OCI-LY1 (cell line): ENCODE data around the gene NAXD.

Experiments used
- H2AFZ ChIP-seq: fragments of 200-600 bp; sonication (generic), shearing (Covaris generic); 2 replicates; pipeline ENCODE4 v1.6.0; 2014; ENCODE audit warnings: antibody characterized with exemption, mild to moderate bottlenecking, low read length
- H3F3A ChIP-seq: fragments of 200-600 bp; sonication (generic), shearing (Covaris generic); 2 replicates; pipeline ENCODE4 v1.6.0; 2014; ENCODE audit warnings: mild to moderate bottlenecking, antibody characterized with exemption, low read length, moderate library complexity; ENCODE audit not compliant: insufficient read depth
- H3K27ac ChIP-seq: fragments of 200-600 bp; sonication (generic); 2 replicates; pipeline ENCODE4 v1.5.1; 2014; ENCODE audit warnings: low read length, mixed run types, mild to moderate bottlenecking, low read depth; ENCODE audit not compliant: poor library complexity, severe bottlenecking
- H3K27me3 ChIP-seq: fragments of 200-600 bp; sonication (generic); 2 replicates; pipeline ENCODE4 v1.6.0; 2014; ENCODE audit warnings: antibody characterized with exemption, mild to moderate bottlenecking, low read length, moderate library complexity; ENCODE audit not compliant: insufficient read depth
- H3K36me3 ChIP-seq: fragments of 200-600 bp; sonication (generic); 2 replicates; pipeline ENCODE4 v1.6.1; 2014; ENCODE audit warnings: mild to moderate bottlenecking, antibody characterized with exemption, low read length, moderate library complexity, mixed read lengths; ENCODE audit not compliant: insufficient read depth
- H3K4me1 ChIP-seq: fragments of 200-600 bp; sonication (generic); 2 replicates; pipeline ENCODE4 v1.5.1; 2014; ENCODE audit warnings: mild to moderate bottlenecking, low read length, moderate library complexity; ENCODE audit not compliant: insufficient read depth, severe bottlenecking
- H3K4me2 ChIP-seq: fragments of 200-600 bp; sonication (generic), shearing (Covaris generic); 2 replicates; pipeline ENCODE4 v1.6.1; 2014; ENCODE audit warnings: low read length
- H3K4me3 ChIP-seq: fragments of 200-600 bp; sonication (generic); 2 replicates; pipeline ENCODE4 v1.5.1; 2014; ENCODE audit warnings: low read length, low read depth, mild to moderate bottlenecking, mixed read lengths; ENCODE audit not compliant: poor library complexity, severe bottlenecking
- H3K79me2 ChIP-seq: fragments of 200-600 bp; shearing (Covaris generic); 2 replicates; pipeline ENCODE4 v1.6.1; 2016; ENCODE audit warnings: mixed run types, low read length, mixed read lengths; ENCODE audit not compliant: insufficient read depth
- H3K9ac ChIP-seq: fragments of 200-600 bp; sonication (generic), shearing (Covaris generic); 2 replicates; pipeline ENCODE4 v1.6.1; 2014; ENCODE audit warnings: mild to moderate bottlenecking, low read length, mixed read lengths
- H3K9me2 ChIP-seq: fragments of 200-600 bp; sonication (generic), shearing (Covaris generic); 2 replicates; pipeline ENCODE4 v1.6.1; 2014; ENCODE audit warnings: low read depth, mild to moderate bottlenecking, low read length, mixed read lengths
- H3K9me3 ChIP-seq: fragments of 200-600 bp; shearing (Covaris generic); 2 replicates; pipeline ENCODE4 v1.6.1; 2014; ENCODE audit warnings: low read length, mixed read lengths
- H4K20me1 ChIP-seq: fragments of 200-600 bp; sonication (generic), shearing (Covaris generic); 2 replicates; pipeline ENCODE4 v1.6.0; 2016; ENCODE audit warnings: mild to moderate bottlenecking, low read length; ENCODE audit not compliant: insufficient read depth
- CTCF ChIP-seq: fragments of 200-600 bp; sonication (generic), shearing (Covaris generic); IDR thresholded peaks from 2 replicates; pipeline ENCODE4 v1.5.1; 2017; ENCODE audit warnings: mild to moderate bottlenecking, antibody characterized with exemption, low read length, moderate library complexity, mixed read lengths
- EZH2 ChIP-seq: fragments of 200-600 bp; sonication (generic), shearing (Covaris generic); IDR thresholded peaks from 2 replicates; pipeline ENCODE4 v1.8.0; 2017; ENCODE audit warnings: borderline replicate concordance, mixed run types, mild to moderate bottlenecking, antibody characterized with exemption, low read length, moderate library complexity, mixed read lengths

Gene NAXD

GRCh38 chr13:110593430-110594130 lies 21.8 kb upstream of the NAXD start:
- H3K4me2 ChIP-seq = no peak overlapping the region

GRCh38 chr13:110597041-110597689 lies 18.2 kb upstream of the NAXD start:
- no peak for TF ChIP-seq EZH2
- no peak for TF ChIP-seq CTCF
- Histone ChIP-seq H3K4me3 (no peak overlapping the region), H3K79me2 (no peaks in the 10 kb centered on the region), H3K9ac (no peak overlapping the region), H3K36me3 (no peaks in the 10 kb centered on the region), H3K27ac (no peak overlapping the region), H3K9me2 (no peaks in the 10 kb centered on the region), H3K27me3 (no peaks in the 10 kb centered on the region), H3K4me1 (no peaks in the 10 kb centered on the region), H3K4me2 (no peak overlapping the region), H3F3A (no peaks in the 10 kb centered on the region), H3K9me3 (no peaks in the 10 kb centered on the region), H4K20me1 (no peaks in the 10 kb centered on the region), H2AFZ (no peak overlapping the region)

More at GRCh38 chr13:110593430-110594130, 21.8 kb upstream of the NAXD start:
- Histone ChIP-seq H3K79me2 (no peaks in the 10 kb centered on the region), H3K4me1 (no peaks in the 10 kb centered on the region), H3K36me3 (no peaks in the 10 kb centered on the region), H2AFZ (no peak overlapping the region), H3K9ac (no peak overlapping the region), H3K27ac (no peak overlapping the region), H3K4me3 (no peak overlapping the region), H3K27me3 (no peaks in the 10 kb centered on the region; the same call in 1 of the 2 replicates), H4K20me1 (no peaks in the 10 kb centered on the region), H3F3A (no peaks in the 10 kb centered on the region), H3K9me3 (no peaks in the 10 kb centered on the region), H3K9me2 (no peaks in the 10 kb centered on the region)
- TF ChIP-seq CTCF (peak; percentile 79), EZH2 (no peak)

- no peak overlapping the region for H3K4me3 ChIP-seq
- H2AFZ ChIP-seq = no peak overlapping the region
- no peak for TF ChIP-seq EZH2
- no peak for TF ChIP-seq CTCF
- no peaks in the 10 kb centered on the region for H3F3A ChIP-seq
- no peaks in the 10 kb centered on the region for H4K20me1 ChIP-seq
- H3K4me1 ChIP-seq = no peaks in the 10 kb centered on the region
- no peak overlapping the region for H3K4me2 ChIP-seq
- no peaks in the 10 kb centered on the region for H3K36me3 ChIP-seq
- H3K27me3 ChIP-seq = no peaks in the 10 kb centered on the region
- H3K9ac ChIP-seq = no peak overlapping the region
- no peaks in the 10 kb centered on the region for H3K9me3 ChIP-seq
- no peak overlapping the region for H3K27ac ChIP-seq
- H3K9me2 ChIP-seq = no peaks in the 10 kb centered on the region
- H3K79me2 ChIP-seq = no peaks in the 10 kb centered on the region
Measured at GRCh38 chr13:110600261-110600819, 15.0 kb upstream of the NAXD start.
